Esophagus squamous epithelium (tissue), 4 donors: ENCODE results near the gene APEX2.

ENCODE experiments used
- POLR2A ChIP-seq, 4 donors: fragments of 450-650 bp; IDR thresholded peaks; one replicate each; pipeline ENCODE4 v1.6.1; 2017; ENCODE audit warnings: antibody characterized with exemption in 4 of 4, mild to moderate bottlenecking in 4 of 4, moderate library complexity in 3 of 4
- TF ChIP-seq, protein P1 (sequence below), 6 experiments: fragments of 450-650 bp in 4 of 6; fragments of 200-600 bp in 2 of 6; sonication (generic) in 2 of 6; IDR thresholded peaks; one replicate each; pipeline ENCODE4 v1.5.1; 2016 to 2019; ENCODE audit warnings: antibody characterized with exemption in 6 of 6, mild to moderate bottlenecking in 4 of 6, moderate library complexity in 4 of 6

DNA sequence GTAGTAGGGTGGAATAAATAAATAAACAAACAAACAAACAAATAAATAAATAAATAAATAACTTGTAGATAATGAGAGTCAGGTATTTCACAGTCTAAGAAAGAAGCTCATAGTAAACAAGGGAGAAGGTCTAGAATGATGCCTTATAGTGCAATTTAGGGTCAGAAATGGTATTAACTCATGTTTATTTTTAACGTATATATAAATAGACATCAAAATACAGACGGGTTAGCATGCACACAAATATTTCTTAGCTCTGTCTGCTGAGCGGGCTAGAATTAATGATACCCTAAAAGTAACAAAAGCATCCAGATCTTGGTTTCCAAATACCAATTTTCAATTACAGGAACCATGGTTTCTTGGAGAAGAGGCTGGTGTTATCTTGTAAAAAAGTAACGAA lies 22.8 kb upstream of the APEX2 start:
- TF ChIP-seq, protein P1, sequence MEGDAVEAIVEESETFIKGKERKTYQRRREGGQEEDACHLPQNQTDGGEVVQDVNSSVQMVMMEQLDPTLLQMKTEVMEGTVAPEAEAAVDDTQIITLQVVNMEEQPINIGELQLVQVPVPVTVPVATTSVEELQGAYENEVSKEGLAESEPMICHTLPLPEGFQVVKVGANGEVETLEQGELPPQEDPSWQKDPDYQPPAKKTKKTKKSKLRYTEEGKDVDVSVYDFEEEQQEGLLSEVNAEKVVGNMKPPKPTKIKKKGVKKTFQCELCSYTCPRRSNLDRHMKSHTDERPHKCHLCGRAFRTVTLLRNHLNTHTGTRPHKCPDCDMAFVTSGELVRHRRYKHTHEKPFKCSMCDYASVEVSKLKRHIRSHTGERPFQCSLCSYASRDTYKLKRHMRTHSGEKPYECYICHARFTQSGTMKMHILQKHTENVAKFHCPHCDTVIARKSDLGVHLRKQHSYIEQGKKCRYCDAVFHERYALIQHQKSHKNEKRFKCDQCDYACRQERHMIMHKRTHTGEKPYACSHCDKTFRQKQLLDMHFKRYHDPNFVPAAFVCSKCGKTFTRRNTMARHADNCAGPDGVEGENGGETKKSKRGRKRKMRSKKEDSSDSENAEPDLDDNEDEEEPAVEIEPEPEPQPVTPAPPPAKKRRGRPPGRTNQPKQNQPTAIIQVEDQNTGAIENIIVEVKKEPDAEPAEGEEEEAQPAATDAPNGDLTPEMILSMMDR (IDR thresholded peaks at IDR 0.05) = no peak
- TF ChIP-seq POLR2A (IDR thresholded peaks at IDR 0.05) = no peak
